Measurements from ENCODE around the gene CD40. TPM values are rescaled to one million over a fixed set of nuclear protein-coding genes. Genes with fewer than 3 reads are reported as not detected.
A peak's percentile ranks its signal among the peaks of the same experiment; 100 is the strongest.

Gene CD40
- total RNA-seq, 1 experiment from 2014 or later: 14.1 TPM

DNA sequence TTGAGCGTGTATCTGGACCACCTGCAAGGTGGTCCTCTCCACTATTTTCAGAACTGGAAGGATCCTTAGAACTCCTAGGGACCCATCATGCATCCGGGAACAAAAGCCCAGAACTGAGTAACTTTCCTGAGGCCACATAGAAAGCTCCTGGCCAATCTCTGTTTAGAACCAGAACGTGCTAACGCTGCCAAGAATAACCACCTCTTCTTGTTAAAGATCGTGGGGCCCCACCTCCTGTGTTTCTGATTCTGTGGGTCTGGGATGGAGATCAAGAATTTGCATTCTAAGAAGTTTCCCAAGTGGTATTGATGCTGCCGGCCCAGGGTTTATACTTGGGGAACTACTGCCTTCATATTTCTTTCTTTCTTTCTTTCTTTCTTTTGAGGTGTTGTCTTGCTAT, 13.3 kb downstream of the CD40 start:
- Histone ChIP-seq H3K36me3 (ENCODE audit: control insufficient read depth, insufficient read depth, low read length) (no peaks in the 10 kb centered on the region), H3K27ac (ENCODE audit: low read length) (no peak overlapping the region), H3K4me3 (ENCODE audit: low read depth in 2 of 2, low read length in 2 of 2) (no peak overlapping the region), H3K9me3 (ENCODE audit: control insufficient read depth, insufficient read depth, low read depth, low read length) (no peaks in the 10 kb centered on the region), H3K4me1 (ENCODE audit: control insufficient read depth, insufficient read depth, low read length) (peaks cover 4% of the 10 kb centered on the region; the same call in 1 of the 2 replicates), H3K27me3 (ENCODE audit: control insufficient read depth, insufficient read depth, low read length) (peaks cover 6% of the 10 kb centered on the region; the same call in 1 of the 2 replicates)
- no peak for DNase-seq (ENCODE audit: low read depth, low spot score)
- CTCF ChIA-PET: no interaction called here
- in situ Hi-C loops (cut with HindIII; ENCODE audit: low pct_unique_long_range_greater_than_20kb, low sequenced_read_pairs) (no loop called here), intact Hi-C loops (cut with micrococcal nuclease; ENCODE audit: unreplicated experiment) (loop anchor here (5.0 kb wide), 1 partner anchor 121 kb away; no protein-coding TSS in a partner anchor)
- POLR2A ChIA-PET: no interaction called here
- no peak for ATAC-seq
- no TSS peak for BruUV-seq (replicated peaks)
- no peak for TF ChIP-seq TCF7L2 (IDR thresholded peaks at IDR 0.05; ENCODE audit: low read depth, low read length)
- no peak for TF ChIP-seq POLR2AphosphoS5 (IDR thresholded peaks at IDR 0.05; ENCODE audit: low read depth, low read length)
- TF ChIP-seq REST (IDR thresholded peaks at IDR 0.05; ENCODE audit: insufficient read depth in 1 of 2, low read depth in 2 of 2, low read length in 1 of 2): no peak
- TF ChIP-seq SIN3A (IDR thresholded peaks at IDR 0.05; ENCODE audit: borderline replicate concordance, insufficient read depth, low read depth, low read length): no peak
- TF ChIP-seq, protein P1, sequence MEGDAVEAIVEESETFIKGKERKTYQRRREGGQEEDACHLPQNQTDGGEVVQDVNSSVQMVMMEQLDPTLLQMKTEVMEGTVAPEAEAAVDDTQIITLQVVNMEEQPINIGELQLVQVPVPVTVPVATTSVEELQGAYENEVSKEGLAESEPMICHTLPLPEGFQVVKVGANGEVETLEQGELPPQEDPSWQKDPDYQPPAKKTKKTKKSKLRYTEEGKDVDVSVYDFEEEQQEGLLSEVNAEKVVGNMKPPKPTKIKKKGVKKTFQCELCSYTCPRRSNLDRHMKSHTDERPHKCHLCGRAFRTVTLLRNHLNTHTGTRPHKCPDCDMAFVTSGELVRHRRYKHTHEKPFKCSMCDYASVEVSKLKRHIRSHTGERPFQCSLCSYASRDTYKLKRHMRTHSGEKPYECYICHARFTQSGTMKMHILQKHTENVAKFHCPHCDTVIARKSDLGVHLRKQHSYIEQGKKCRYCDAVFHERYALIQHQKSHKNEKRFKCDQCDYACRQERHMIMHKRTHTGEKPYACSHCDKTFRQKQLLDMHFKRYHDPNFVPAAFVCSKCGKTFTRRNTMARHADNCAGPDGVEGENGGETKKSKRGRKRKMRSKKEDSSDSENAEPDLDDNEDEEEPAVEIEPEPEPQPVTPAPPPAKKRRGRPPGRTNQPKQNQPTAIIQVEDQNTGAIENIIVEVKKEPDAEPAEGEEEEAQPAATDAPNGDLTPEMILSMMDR (IDR thresholded peaks at IDR 0.05): no peak

DNA sequence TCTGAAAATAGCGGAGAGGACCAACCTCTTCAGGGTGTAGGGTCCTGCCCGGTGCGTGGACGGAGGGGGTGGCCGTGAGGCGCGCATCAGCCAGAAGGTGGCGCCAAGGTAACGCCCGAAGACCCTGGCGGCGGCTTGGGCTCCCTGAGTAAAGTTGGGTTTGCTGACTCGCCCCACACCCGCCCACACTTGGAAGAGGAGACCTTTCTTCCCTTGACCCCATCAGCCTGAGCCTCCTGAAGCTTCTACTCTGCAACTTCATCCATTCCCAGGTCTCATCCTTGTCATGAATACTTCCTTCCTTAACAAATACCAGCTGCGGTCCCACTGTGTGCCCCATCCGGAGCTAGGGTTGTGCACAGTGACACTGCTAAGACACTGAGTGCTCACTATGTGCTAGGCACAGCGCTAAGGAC, 14.6 kb downstream of the CD40 start:
- CTCF ChIA-PET: interaction anchor here (1.3 to 1.6 kb wide), 2 partner anchors 13 to 216 kb away, joined by 3 to 7 read pairs; no protein-coding TSS in a partner anchor
- intact Hi-C loops (cut with micrococcal nuclease; ENCODE audit: unreplicated experiment) (loop anchor here (1.0 to 5.0 kb wide), 2 partner anchors 120 to 217 kb away; no protein-coding TSS in a partner anchor), in situ Hi-C loops (cut with HindIII; ENCODE audit: low pct_unique_long_range_greater_than_20kb, low sequenced_read_pairs) (no loop called here)
- BruUV-seq (replicated peaks): no TSS peak
- no peaks in the 10 kb centered on the region for H3K36me3 ChIP-seq (ENCODE audit: control insufficient read depth, insufficient read depth, low read length)
- H3K4me1 ChIP-seq (ENCODE audit: control insufficient read depth, insufficient read depth, low read length): peaks cover 4% of the 10 kb centered on the region; the same call in 1 of the 2 replicates
- H3K27me3 ChIP-seq (ENCODE audit: control insufficient read depth, insufficient read depth, low read length): peaks cover 6% of the 10 kb centered on the region; the same call in 1 of the 2 replicates
- H3K27ac ChIP-seq (ENCODE audit: low read length): no peak overlapping the region
- no peaks in the 10 kb centered on the region for H3K9me3 ChIP-seq (ENCODE audit: control insufficient read depth, insufficient read depth, low read depth, low read length)
- POLR2A ChIA-PET: no interaction called here
- DNase-seq (ENCODE audit: low read depth, low spot score) (no peak), ATAC-seq (peak; percentile 94)
- H3K4me3 ChIP-seq (ENCODE audit: low read depth in 2 of 2, low read length in 2 of 2): no peak overlapping the region
- TF ChIP-seq, protein P1 (IDR thresholded peaks at IDR 0.05): peak; percentile 96
- no peak for TF ChIP-seq TCF7L2 (IDR thresholded peaks at IDR 0.05; ENCODE audit: low read depth, low read length)
- TF ChIP-seq POLR2AphosphoS5 (IDR thresholded peaks at IDR 0.05; ENCODE audit: low read depth, low read length): no peak
- TF ChIP-seq SIN3A (IDR thresholded peaks at IDR 0.05; ENCODE audit: borderline replicate concordance, insufficient read depth, low read depth, low read length): no peak
- 0 out of 4 replicates have a peak, but pooled peaks of 1 of the 2 experiments have one; percentile 23 for TF ChIP-seq REST (IDR thresholded peaks at IDR 0.05; ENCODE audit: insufficient read depth in 1 of 2, low read depth in 2 of 2, low read length in 1 of 2)
